ENCODE data around the gene IRX6. TPM values are rescaled to one million over a fixed set of nuclear protein-coding genes. Genes with fewer than 3 reads are reported as not detected.

IRX6 gene
- total and polyA plus RNA-seq, 2 of the 13 experiments (the other 11 are each of a cell fraction or from before 2014, with no cell fraction given), result not detected

DNA sequence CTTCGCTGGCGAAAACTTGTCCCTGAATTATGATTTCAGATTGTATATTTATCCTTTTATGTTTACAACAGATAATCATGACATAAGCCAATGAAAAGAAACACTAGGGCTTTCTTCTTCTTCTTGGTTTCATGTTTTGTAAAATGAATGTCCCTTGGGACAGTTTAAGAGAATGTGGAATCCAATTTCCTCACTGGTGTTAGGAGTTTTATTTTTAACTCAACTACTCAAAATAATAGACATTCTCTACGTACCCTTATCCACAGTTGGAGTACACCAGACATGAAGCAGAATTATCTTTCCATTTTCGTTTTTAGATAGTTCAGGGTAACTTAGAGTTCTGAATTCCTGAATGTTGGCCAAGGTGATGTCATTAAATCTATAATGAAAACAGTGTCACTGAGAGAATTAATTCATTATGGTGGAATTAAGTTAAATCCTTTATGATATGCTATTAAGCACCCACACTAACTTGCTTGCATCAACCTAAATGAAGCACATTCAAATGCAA lies 43.4 kb downstream of the IRX6 start (continued):
- TF ChIP-seq ZNF839 (CRISPR knock-in tag; IDR thresholded peaks at IDR 0.05; ENCODE audit: borderline replicate concordance), result no peak
- TF ChIP-seq SRSF1 (optimal IDR thresholded peaks at IDR 0.05; ENCODE audit: low read depth, low read length), result no peak
- TF ChIP-seq, protein P1, sequence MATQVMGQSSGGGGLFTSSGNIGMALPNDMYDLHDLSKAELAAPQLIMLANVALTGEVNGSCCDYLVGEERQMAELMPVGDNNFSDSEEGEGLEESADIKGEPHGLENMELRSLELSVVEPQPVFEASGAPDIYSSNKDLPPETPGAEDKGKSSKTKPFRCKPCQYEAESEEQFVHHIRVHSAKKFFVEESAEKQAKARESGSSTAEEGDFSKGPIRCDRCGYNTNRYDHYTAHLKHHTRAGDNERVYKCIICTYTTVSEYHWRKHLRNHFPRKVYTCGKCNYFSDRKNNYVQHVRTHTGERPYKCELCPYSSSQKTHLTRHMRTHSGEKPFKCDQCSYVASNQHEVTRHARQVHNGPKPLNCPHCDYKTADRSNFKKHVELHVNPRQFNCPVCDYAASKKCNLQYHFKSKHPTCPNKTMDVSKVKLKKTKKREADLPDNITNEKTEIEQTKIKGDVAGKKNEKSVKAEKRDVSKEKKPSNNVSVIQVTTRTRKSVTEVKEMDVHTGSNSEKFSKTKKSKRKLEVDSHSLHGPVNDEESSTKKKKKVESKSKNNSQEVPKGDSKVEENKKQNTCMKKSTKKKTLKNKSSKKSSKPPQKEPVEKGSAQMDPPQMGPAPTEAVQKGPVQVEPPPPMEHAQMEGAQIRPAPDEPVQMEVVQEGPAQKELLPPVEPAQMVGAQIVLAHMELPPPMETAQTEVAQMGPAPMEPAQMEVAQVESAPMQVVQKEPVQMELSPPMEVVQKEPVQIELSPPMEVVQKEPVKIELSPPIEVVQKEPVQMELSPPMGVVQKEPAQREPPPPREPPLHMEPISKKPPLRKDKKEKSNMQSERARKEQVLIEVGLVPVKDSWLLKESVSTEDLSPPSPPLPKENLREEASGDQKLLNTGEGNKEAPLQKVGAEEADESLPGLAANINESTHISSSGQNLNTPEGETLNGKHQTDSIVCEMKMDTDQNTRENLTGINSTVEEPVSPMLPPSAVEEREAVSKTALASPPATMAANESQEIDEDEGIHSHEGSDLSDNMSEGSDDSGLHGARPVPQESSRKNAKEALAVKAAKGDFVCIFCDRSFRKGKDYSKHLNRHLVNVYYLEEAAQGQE (IDR thresholded peaks at IDR 0.05; ENCODE audit: borderline replicate concordance in 1 of 2, low read depth in 1 of 2, low read length in 2 of 2), result no peak
- no peak for TF ChIP-seq ZNF788 (CRISPR knock-in tag; IDR thresholded peaks at IDR 0.05; ENCODE audit: borderline replicate concordance)
- TF ChIP-seq RFXAP (CRISPR knock-in tag; IDR thresholded peaks at IDR 0.05; ENCODE audit: borderline replicate concordance), result no peak
- TF ChIP-seq, protein P2, sequence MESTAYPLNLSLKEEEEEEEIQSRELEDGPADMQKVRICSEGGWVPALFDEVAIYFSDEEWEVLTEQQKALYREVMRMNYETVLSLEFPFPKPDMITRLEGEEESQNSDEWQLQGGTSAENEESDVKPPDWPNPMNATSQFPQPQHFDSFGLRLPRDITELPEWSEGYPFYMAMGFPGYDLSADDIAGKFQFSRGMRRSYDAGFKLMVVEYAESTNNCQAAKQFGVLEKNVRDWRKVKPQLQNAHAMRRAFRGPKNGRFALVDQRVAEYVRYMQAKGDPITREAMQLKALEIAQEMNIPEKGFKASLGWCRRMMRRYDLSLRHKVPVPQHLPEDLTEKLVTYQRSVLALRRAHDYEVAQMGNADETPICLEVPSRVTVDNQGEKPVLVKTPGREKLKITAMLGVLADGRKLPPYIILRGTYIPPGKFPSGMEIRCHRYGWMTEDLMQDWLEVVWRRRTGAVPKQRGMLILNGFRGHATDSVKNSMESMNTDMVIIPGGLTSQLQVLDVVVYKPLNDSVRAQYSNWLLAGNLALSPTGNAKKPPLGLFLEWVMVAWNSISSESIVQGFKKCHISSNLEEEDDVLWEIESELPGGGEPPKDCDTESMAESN (CRISPR knock-in tag; conservative IDR thresholded peaks at IDR 0.05), result no peak
- TF ChIP-seq CAMTA2 (CRISPR knock-in tag; IDR thresholded peaks at IDR 0.05; ENCODE audit: borderline replicate concordance), result no peak
- no peak for TF ChIP-seq ZNF484 (CRISPR knock-in tag; IDR thresholded peaks at IDR 0.05; ENCODE audit: borderline replicate concordance, low read depth)
- TF ChIP-seq TEAD3 (CRISPR knock-in tag; optimal IDR thresholded peaks at IDR 0.05; ENCODE audit: borderline replicate concordance), result no peak

Data from HepG2 (cell line).